IMR-90 (cell line): ENCODE results near the gene CAB39. TPM values are rescaled to one million over a fixed set of nuclear protein-coding genes. Genes with fewer than 3 reads are reported as not detected.

Experiments
- ATAC-seq: fragments of 200-7000 bp; cut with Tn5 transposase; 2 replicates; pipeline ENCODE4 v1.9.1; 2020; ENCODE audit warnings: low read depth, mild to moderate bottlenecking, moderate library complexity
- BruUV-seq: library from RNA; stranded (reverse); fragments of 400-500 nt; replicated peaks from 2 replicates; lab custom pipeline; 2021; lab: Mats Ljungman, UMichigan
- CTCF ChIA-PET: fragments of 300-600 bp; formaldehyde crosslinking; extraction: SDS; loops from one replicate; lab custom pipeline; 2021; ENCODE audit warnings: antibody characterized with exemption; lab: Yijun Ruan, JAX
- POLR2A ChIA-PET: fragments of 300-600 bp; sonication (Branson Sonifier 250); formaldehyde crosslinking; loops from one replicate; lab custom pipeline; 2022; ENCODE audit warnings: antibody characterized with exemption; ENCODE audit not compliant: unreplicated experiment; lab: Charles Lee
- DNase-seq: peaks from one replicate; pipeline ENCODE4 v3.0.0; 2013
- H2AFZ ChIP-seq: replicated peaks from 2 replicates; pipeline ENCODE3; 2013; ENCODE audit warnings: low read length, mild to moderate bottlenecking; ENCODE audit not compliant: poor library complexity
- H2AK5ac ChIP-seq: 2 replicates; pipeline ENCODE4 v1.6.1; 2013; ENCODE audit warnings: low read depth, low read length, inconsistent platforms
- H2AK9ac ChIP-seq: replicated peaks from 2 replicates; pipeline ENCODE3; 2013; ENCODE audit warnings: mild to moderate bottlenecking, low read depth, low read length, moderate library complexity; ENCODE audit not compliant: poor library complexity
- H2BK120ac ChIP-seq: 2 replicates; pipeline ENCODE4 v1.6.1; 2013; ENCODE audit warnings: low read depth, low read length, inconsistent platforms
- H2BK15ac ChIP-seq: 3 replicates; pipeline ENCODE4 v1.6.1; 2013; ENCODE audit warnings: low read depth, low read length, inconsistent platforms
- H2BK20ac ChIP-seq: 2 replicates; pipeline ENCODE4 v1.6.1; 2013; ENCODE audit warnings: low read depth, mild to moderate bottlenecking, inconsistent platforms, low read length, moderate library complexity
- H2BK5ac ChIP-seq: 2 replicates; pipeline ENCODE4 v1.6.1; 2013; ENCODE audit warnings: mild to moderate bottlenecking, low read depth, low read length, inconsistent platforms; ENCODE audit not compliant: poor library complexity, severe bottlenecking
- H3K14ac ChIP-seq: replicated peaks from 2 replicates; pipeline ENCODE4 v1.6.1; 2013; ENCODE audit warnings: low read depth, low read length, inconsistent platforms
- H3K18ac ChIP-seq: 2 replicates; pipeline ENCODE4 v1.6.1; 2013; ENCODE audit warnings: low read depth, low read length, control low read depth
- H3K23ac ChIP-seq: 2 replicates; pipeline ENCODE4 v1.6.1; 2013; ENCODE audit warnings: low read depth, low read length, inconsistent platforms
- H3K27ac ChIP-seq: 2 replicates; pipeline ENCODE4 v1.5.1; 2013; ENCODE audit warnings: mild to moderate bottlenecking, control low read depth, low read length; ENCODE audit not compliant: insufficient read depth
- H3K27me3 ChIP-seq: 2 replicates; pipeline ENCODE4 v1.6.1; 2013; ENCODE audit warnings: low read length; ENCODE audit not compliant: control insufficient read depth, insufficient read depth
- H3K36me3 ChIP-seq: 2 replicates; pipeline ENCODE4 v1.6.1; 2013; ENCODE audit warnings: low read length, mixed read lengths; ENCODE audit not compliant: control insufficient read depth, insufficient read depth
- H3K4ac ChIP-seq: 2 replicates; pipeline ENCODE4 v1.6.1; 2013; ENCODE audit warnings: low read depth, low read length, inconsistent platforms
- H3K4me1 ChIP-seq: 2 replicates; pipeline ENCODE4 v1.6.1; 2013; ENCODE audit warnings: low read length, mixed read lengths; ENCODE audit not compliant: control insufficient read depth, insufficient read depth
- H3K4me2 ChIP-seq: 2 replicates; pipeline ENCODE4 v1.6.1; 2013; ENCODE audit warnings: low read depth, mild to moderate bottlenecking, control low read depth, low read length, moderate library complexity
- H3K4me3 ChIP-seq: 2 replicates; pipeline ENCODE4 v1.5.1; 2013; ENCODE audit warnings: low read depth, mild to moderate bottlenecking, control low read depth, low read length, moderate library complexity; ENCODE audit not compliant: insufficient read depth
- H3K56ac ChIP-seq: 2 replicates; pipeline ENCODE4 v1.6.1; 2013; ENCODE audit warnings: low read length, inconsistent platforms; ENCODE audit not compliant: insufficient read depth; ENCODE audit errors: extremely low read depth
- H3K79me1 ChIP-seq, 2 experiments: 2 replicates each; pipeline ENCODE4 v1.6.1; 2013; ENCODE audit warnings: low read length in 2 of 2, inconsistent platforms in 1 of 2, low read depth in 1 of 2
- H3K9ac ChIP-seq: 2 replicates; pipeline ENCODE4 v1.6.1; 2013; ENCODE audit warnings: low read depth, low read length, control low read depth
- H3K9me1 ChIP-seq: 2 replicates; pipeline ENCODE4 v1.6.1; 2013; ENCODE audit warnings: low read length, inconsistent platforms; ENCODE audit not compliant: insufficient read depth
- H3K9me3 ChIP-seq: 2 replicates; pipeline ENCODE4 v1.6.1; 2013; ENCODE audit warnings: low read length; ENCODE audit not compliant: control insufficient read depth, insufficient read depth
- H4K20me1 ChIP-seq: 2 replicates; pipeline ENCODE4 v1.6.1; 2013; ENCODE audit warnings: low read length, inconsistent platforms; ENCODE audit not compliant: insufficient read depth
- H4K5ac ChIP-seq: 2 replicates; pipeline ENCODE4 v1.6.1; 2013; ENCODE audit warnings: mild to moderate bottlenecking, low read depth, low read length, control low read depth
- H4K8ac ChIP-seq, 2 experiments: 2 replicates each; pipeline ENCODE4 v1.6.1; 2013; ENCODE audit warnings: low read depth in 2 of 2, low read length in 2 of 2, control low read depth in 1 of 2, inconsistent platforms in 1 of 2
- H4K91ac ChIP-seq: 2 replicates; pipeline ENCODE4 v1.6.1; 2013; ENCODE audit warnings: low read depth, low read length, inconsistent platforms; ENCODE audit not compliant: insufficient read depth
- CHD1 ChIP-seq: IDR thresholded peaks from 2 replicates; pipeline ENCODE4 v1.6.1; 2012; ENCODE audit warnings: low read depth, low read length, improper control_type of control experiment
- ELK1 ChIP-seq: fragments of 150-350 bp; IDR thresholded peaks from 2 replicates; pipeline ENCODE4 v1.6.1; 2016; ENCODE audit warnings: low read depth, mild to moderate bottlenecking, low read length, moderate library complexity, borderline replicate concordance
- WGBS, 2 experiments: methylation state at CpG; one replicate each; pipeline versions ENCODE4 v1.1.5 to v1.1.7; 2013; ENCODE audit warnings: missing lambda C conversion rate in 2 of 2; ENCODE audit not compliant: insufficient read length in 1 of 2; ENCODE audit errors: extremely low coverage in 2 of 2; 5-methylcytosine and 5-hydroxymethylcytosine counted together
- dilution Hi-C: fragments of 300-500 bp; cut with HindIII; formaldehyde crosslinking; loops from one replicate; pipeline ENCODE4 v1.14.3; 2018; ENCODE audit warnings: low sequenced_read_pairs; ENCODE audit not compliant: unreplicated experiment
- in situ Hi-C: fragments of 300-500 bp; cut with MboI; formaldehyde crosslinking; loops from 3 replicates; pipeline ENCODE4 v1.14.3; 2019; ENCODE audit warnings: low sequenced_read_pairs, inconsistent platforms, mixed read lengths
- intact Hi-C: fragments of 100-400 bp; cut with micrococcal nuclease; formaldehyde crosslinking; loops from 2 replicates; pipeline ENCODE4 v1.10.0; 2022
- polyA plus RNA-seq, 3 experiments: library from polyadenylated mRNA; depleted of rRNA; stranded (reverse); fragments of >200 nt; gene quantifications; 2 replicates each; pipeline ENCODE4 v1.2.3, GENCODE V29; 2012; ENCODE audit warnings: low replicate concordance in 1 of 3
- total RNA-seq: library from RNA; depleted of rRNA; stranded (reverse); fragments of >200 nt; gene quantifications from 2 replicates; pipeline ENCODE4 v1.2.3, GENCODE V29; 2012

The CAB39 gene
- total and polyA plus RNA-seq, 2 of the 4 experiments (the other 2 are of a cell fraction), result 38.2 to 71.7 TPM

GRCh38 chr2:230775737-230776136 lies 63.1 kb downstream of the CAB39 start:
- Histone ChIP-seq H3K4ac (peak overlapping the region; percentile 39; the same call in 1 of the 2 replicates), H3K23ac (peak overlapping the region; percentile 84; the same call in 1 of the 2 replicates), H2BK20ac (peak overlapping the region; percentile 68; the same call in 1 of the 2 replicates), H3K4me1 (peaks cover 15% of the 10 kb centered on the region), H2BK120ac (peak overlapping the region; percentile 54; the same call in 1 of the 2 replicates), H3K9me3 (no peaks in the 10 kb centered on the region), H3K36me3 (peaks cover 8% of the 10 kb centered on the region; the same call in 1 of the 2 replicates), H2AFZ (no peak overlapping the region), H3K14ac (peak overlapping the region; percentile 57), H4K8ac (0 out of 4 replicates have a peak overlapping the region, but pooled peaks of 1 of the 2 experiments have one; percentile 35), H3K4me3 (no peak overlapping the region), H3K4me2 (no peak overlapping the region), H3K79me1 (peaks cover 28 to 64% of the 10 kb centered on the region in 2 experiments), H3K18ac (no peak overlapping the region; the same call in 1 of the 2 replicates), H3K9ac (no peak overlapping the region), H3K27me3 (no peaks in the 10 kb centered on the region), H2AK5ac (peak overlapping the region; percentile 4; the same call in 1 of the 2 replicates), H2AK9ac (no peak overlapping the region), H2BK5ac (peak overlapping the region; percentile 61), H4K20me1 (peaks cover 6% of the 10 kb centered on the region; the same call in 1 of the 2 replicates), H2BK15ac (peak overlapping the region; percentile 61; the same call in 1 of the 3 replicates), H3K9me1 (peaks cover 12% of the 10 kb centered on the region), H3K27ac (no peak overlapping the region), H4K5ac (no peak overlapping the region), H4K91ac (peak overlapping the region; percentile 53), H3K56ac (no peak overlapping the region)
- no TSS peak for BruUV-seq
- no peak for DNase-seq
- dilution Hi-C loops, result no loop called here
- intact Hi-C loops, result loop anchor here (10.0 kb wide), 1 partner anchor 851 kb away; the partner anchor contains the start of genes FBXO36 and TRIP12
- CTCF ChIA-PET, result no interaction called here
- TF ChIP-seq ELK1 (no peak), CHD1 (no peak)
- WGBS, 2 experiments, result 100% methylated on average over 2 of the region's 4 CpGs; no CpG with 5 or more reads in 1 of the 2 experiments
- in situ Hi-C loops, result no loop called here
- POLR2A ChIA-PET, result no interaction called here
- no peak for ATAC-seq
